ENCODE data around the gene LRRFIP1.

GRCh38 chr2:237704501-237705434, 77.4 kb downstream of the LRRFIP1 start:
- TF ChIP-seq CTCF (IDR thresholded peaks at IDR 0.05): no peak
- no peak for TF ChIP-seq POLR2A (IDR thresholded peaks at IDR 0.05)
- TF ChIP-seq EP300 (IDR thresholded peaks at IDR 0.05): no peak

All from ovary (tissue), 3 donors.